Measurements from ENCODE around the gene PTPRR. TPM values are rescaled to one million over a fixed set of nuclear protein-coding genes. Genes with fewer than 3 reads are reported as not detected.

The PTPRR gene
- total and polyA plus RNA-seq, 2 of the 4 experiments (the other 2 are of a cell fraction): 0.18 to 0.21 TPM

- Histone ChIP-seq H3K36me3 (ENCODE audit: control insufficient read depth, insufficient read depth, low read length) (no peaks in the 10 kb centered on the region), H3K56ac (ENCODE audit: extremely low read depth, insufficient read depth, low read length) (no peak overlapping the region), H2AK5ac (ENCODE audit: low read depth, low read length) (no peak overlapping the region), H3K14ac (replicated peaks; ENCODE audit: low read depth, low read length) (no peak overlapping the region), H3K79me1 (ENCODE audit: low read depth in 1 of 2, low read length in 2 of 2) (no peaks in the 10 kb centered on the region), H2AK9ac (replicated peaks; ENCODE audit: low read depth, low read length, poor library complexity) (no peak overlapping the region), H4K5ac (ENCODE audit: low read depth, low read length) (no peak overlapping the region), H3K18ac (ENCODE audit: low read depth, low read length) (no peak overlapping the region), H4K8ac (ENCODE audit: low read depth in 2 of 2, low read length in 2 of 2) (no peak overlapping the region), H2BK15ac (ENCODE audit: low read depth, low read length) (no peak overlapping the region), H3K27me3 (ENCODE audit: control insufficient read depth, insufficient read depth, low read length) (no peaks in the 10 kb centered on the region), H3K4me1 (ENCODE audit: control insufficient read depth, insufficient read depth, low read length) (no peaks in the 10 kb centered on the region), H3K9me3 (ENCODE audit: control insufficient read depth, insufficient read depth, low read length) (peaks cover 2% of the 10 kb centered on the region; the same call in 1 of the 2 replicates), H2BK120ac (ENCODE audit: low read depth, low read length) (no peak overlapping the region), H3K4me2 (ENCODE audit: low read depth, low read length) (no peak overlapping the region), H2AFZ (replicated peaks; ENCODE audit: low read length, poor library complexity) (no peak overlapping the region), H3K9ac (ENCODE audit: low read depth, low read length) (no peak overlapping the region), H4K20me1 (ENCODE audit: insufficient read depth, low read length) (no peaks in the 10 kb centered on the region), H3K27ac (ENCODE audit: insufficient read depth, low read length) (no peak overlapping the region), H3K23ac (ENCODE audit: low read depth, low read length) (no peak overlapping the region), H3K4ac (ENCODE audit: low read depth, low read length) (no peak overlapping the region), H2BK5ac (ENCODE audit: low read depth, low read length, poor library complexity, severe bottlenecking) (no peak overlapping the region), H3K4me3 (ENCODE audit: insufficient read depth, low read depth, low read length) (no peak overlapping the region), H4K91ac (ENCODE audit: insufficient read depth, low read depth, low read length) (no peak overlapping the region), H3K9me1 (ENCODE audit: insufficient read depth, low read length) (no peaks in the 10 kb centered on the region), H2BK20ac (ENCODE audit: low read depth, low read length) (no peak overlapping the region)
- no CpG with 5 or more reads among the region's 3 CpGs for WGBS, 2 experiments (ENCODE audit: extremely low coverage in 2 of 2, insufficient read length in 1 of 2)
- no peak for DNase-seq
- intact Hi-C loops (cut with micrococcal nuclease): no loop called here
- CTCF ChIA-PET: no interaction called here
- POLR2A ChIA-PET (ENCODE audit: unreplicated experiment): no interaction called here
- dilution Hi-C loops (cut with HindIII; ENCODE audit: low sequenced_read_pairs, unreplicated experiment): no loop called here
- in situ Hi-C loops (cut with MboI; ENCODE audit: low sequenced_read_pairs): no loop called here
- no peak for TF ChIP-seq MXI1 (IDR thresholded peaks at IDR 0.05; ENCODE audit: borderline replicate concordance, low read depth, low read length)
- TF ChIP-seq POLR2A (IDR thresholded peaks at IDR 0.05; ENCODE audit: low read depth, low read length): no peak
- TF ChIP-seq MAFK (IDR thresholded peaks at IDR 0.05; ENCODE audit: low read depth, low read length): no peak
- no peak for TF ChIP-seq NFE2L2 (IDR thresholded peaks at IDR 0.05; ENCODE audit: low read depth, low read length)
- no peak for TF ChIP-seq MAZ (IDR thresholded peaks at IDR 0.05; ENCODE audit: borderline replicate concordance, low read depth, low read length)
- TF ChIP-seq USF2 (IDR thresholded peaks at IDR 0.05; ENCODE audit: low read depth, low read length): no peak
- no peak for TF ChIP-seq RAD21 (IDR thresholded peaks at IDR 0.05; ENCODE audit: low read length)
- no peak for TF ChIP-seq CHD1 (IDR thresholded peaks at IDR 0.05; ENCODE audit: low read depth, low read length)
- TF ChIP-seq CEBPB (IDR thresholded peaks at IDR 0.05; ENCODE audit: low read depth, low read length): no peak
- no peak for TF ChIP-seq RFX5 (IDR thresholded peaks at IDR 0.05; ENCODE audit: low read depth, low read length)
- TF ChIP-seq FOS (IDR thresholded peaks at IDR 0.05; ENCODE audit: low read depth, low read length): no peak
- no peak for TF ChIP-seq SMC3 (IDR thresholded peaks at IDR 0.05; ENCODE audit: low read depth, low read length)
- no peak for TF ChIP-seq RCOR1 (IDR thresholded peaks at IDR 0.05; ENCODE audit: insufficient replicate concordance, low read length)
- no peak for TF ChIP-seq CTCF (conservative IDR thresholded peaks at IDR 0.05; ENCODE audit: low read depth, low read length)
- ATAC-seq (ENCODE audit: low read depth): no peak
- no TSS peak for BruUV-seq (replicated peaks)
Observed at GRCh38 chr12:70839544-70839943, 81.0 kb downstream of the PTPRR start.

Data from IMR-90 (cell line).